H9 (cell line): ENCODE measurements around the gene PIP4K2A. TPM values are rescaled to one million over a fixed set of nuclear protein-coding genes. Genes with fewer than 3 reads are reported as not detected.

Experiments
- DNase-seq: peaks from one replicate; pipeline ENCODE4 v3.0.0-alpha.2; 2017
- H2AFZ ChIP-seq: one replicate; pipeline ENCODE4 v1.6.1; 2013; ENCODE audit warnings: mild to moderate bottlenecking, low read length, control low read depth, moderate library complexity
- H2AK5ac ChIP-seq: 2 replicates; pipeline ENCODE4 v1.6.1; 2013; ENCODE audit warnings: low read length, control low read depth, mixed read lengths; ENCODE audit not compliant: insufficient read length
- H2BK120ac ChIP-seq: one replicate; pipeline ENCODE4 v1.6.1; 2013; ENCODE audit warnings: low read depth, mild to moderate bottlenecking, low read length, control low read depth, inconsistent platforms; ENCODE audit not compliant: poor library complexity, severe bottlenecking
- H2BK12ac ChIP-seq: 2 replicates; pipeline ENCODE4 v1.6.1; 2013; ENCODE audit warnings: low read length, control low read depth, mixed read lengths, low read depth; ENCODE audit not compliant: insufficient read length
- H2BK15ac ChIP-seq: 2 replicates; pipeline ENCODE4 v1.6.1; 2013; ENCODE audit warnings: low read depth, low read length, control low read depth
- H2BK20ac ChIP-seq: one replicate; pipeline ENCODE4 v1.6.1; 2013; ENCODE audit warnings: low read depth, mild to moderate bottlenecking, low read length, control low read depth, inconsistent platforms; ENCODE audit not compliant: poor library complexity, severe bottlenecking
- H2BK5ac ChIP-seq: 2 replicates; pipeline ENCODE4 v1.6.1; 2013; ENCODE audit warnings: low read length, control low read depth, mixed read lengths; ENCODE audit not compliant: insufficient read length
- H3K14ac ChIP-seq: 2 replicates; pipeline ENCODE4 v1.6.1; 2013; ENCODE audit warnings: low read length, control low read depth; ENCODE audit not compliant: insufficient read depth
- H3K18ac ChIP-seq: 2 replicates; pipeline ENCODE4 v1.6.1; 2013; ENCODE audit warnings: low read depth, mild to moderate bottlenecking, mixed read lengths, low read length, control low read depth; ENCODE audit not compliant: insufficient read length
- H3K23ac ChIP-seq: 2 replicates; pipeline ENCODE4 v1.6.1; 2013; ENCODE audit warnings: low read length, control low read depth, mixed read lengths, low read depth; ENCODE audit not compliant: insufficient read length
- H3K23me2 ChIP-seq: 2 replicates; pipeline ENCODE4 v1.6.1; 2013; ENCODE audit warnings: low read depth, mild to moderate bottlenecking, mixed read lengths, low read length, control low read depth; ENCODE audit not compliant: insufficient read length, poor library complexity, severe bottlenecking
- H3K27ac ChIP-seq: 2 replicates; pipeline ENCODE4 v1.5.1; 2013; ENCODE audit warnings: low read length, control low read depth, mixed read lengths, low read depth; ENCODE audit not compliant: insufficient read length
- H3K27me3 ChIP-seq: 2 replicates; pipeline ENCODE4 v1.6.1; 2013; ENCODE audit warnings: low read length, control low read depth, inconsistent platforms; ENCODE audit not compliant: insufficient read depth
- H3K4ac ChIP-seq: 2 replicates; pipeline ENCODE4 v1.6.1; 2013; ENCODE audit warnings: low read depth, mild to moderate bottlenecking, control low read depth, inconsistent platforms, low read length, moderate library complexity
- H3K4me1 ChIP-seq: 2 replicates; pipeline ENCODE4 v1.6.1; 2013; ENCODE audit warnings: low read length, control low read depth, inconsistent platforms; ENCODE audit not compliant: insufficient read depth
- H3K4me2 ChIP-seq: 2 replicates; pipeline ENCODE4 v1.6.1; 2013; ENCODE audit warnings: low read length, control low read depth, mixed read lengths; ENCODE audit not compliant: insufficient read length, insufficient read depth
- H3K56ac ChIP-seq: 2 replicates; pipeline ENCODE4 v1.6.1; 2013; ENCODE audit warnings: low read depth, mild to moderate bottlenecking, mixed read lengths, low read length, control low read depth; ENCODE audit not compliant: insufficient read length
- H3K79me1 ChIP-seq: 2 replicates; pipeline ENCODE4 v1.6.1; 2013; ENCODE audit warnings: low read depth, mild to moderate bottlenecking, moderate library complexity, low read length, control low read depth, inconsistent platforms; ENCODE audit not compliant: insufficient read depth, poor library complexity, severe bottlenecking
- H3K79me2 ChIP-seq: 2 replicates; pipeline ENCODE4 v1.6.1; 2013; ENCODE audit warnings: low read length, control low read depth, inconsistent platforms; ENCODE audit not compliant: insufficient read depth
- H3K9ac ChIP-seq: 2 replicates; pipeline ENCODE4 v1.6.1; 2013; ENCODE audit warnings: low read length, control low read depth, mixed read lengths; ENCODE audit not compliant: insufficient read length; ENCODE audit errors: extremely low read depth
- H3K9me3 ChIP-seq: one replicate; pipeline ENCODE4 v1.6.1; 2013; ENCODE audit warnings: low read depth, low read length, inconsistent platforms; ENCODE audit not compliant: control insufficient read depth
- H3T11ph ChIP-seq: one replicate; pipeline ENCODE4 v1.6.1; 2013; ENCODE audit warnings: mild to moderate bottlenecking, low read length, control low read depth, inconsistent platforms
- H4K20me1 ChIP-seq: one replicate; pipeline ENCODE4 v1.6.1; 2013; ENCODE audit not compliant: control insufficient read depth, insufficient read length, insufficient read depth
- H4K5ac ChIP-seq: 2 replicates; pipeline ENCODE4 v1.6.1; 2013; ENCODE audit warnings: low read depth, mild to moderate bottlenecking, mixed read lengths, low read length, control low read depth; ENCODE audit not compliant: insufficient read length
- H4K8ac ChIP-seq: replicated peaks from 2 replicates; pipeline ENCODE4 v1.6.1; 2013; ENCODE audit warnings: low read length, control low read depth, mixed read lengths, low read depth; ENCODE audit not compliant: insufficient read length
- H4K91ac ChIP-seq: 2 replicates; pipeline ENCODE4 v1.6.1; 2013; ENCODE audit warnings: low read depth, mild to moderate bottlenecking, moderate library complexity, mixed read lengths, low read length, control low read depth; ENCODE audit not compliant: insufficient read length
- H3K27ac Mint-ChIP-seq, 3 experiments: 2 replicates in 2 of 3; 3 replicates in 1 of 3; pipeline ENCODE4 v1.8.0; 2020 to 2021; ENCODE audit warnings: mixed read lengths in 3 of 3, mild to moderate bottlenecking in 1 of 3, moderate library complexity in 1 of 3
- H3K27me3 Mint-ChIP-seq: 2 replicates; pipeline ENCODE4 v1.8.0; 2021; ENCODE audit warnings: low read depth, mild to moderate bottlenecking, moderate library complexity, mixed read lengths
- H3K36me3 Mint-ChIP-seq, 3 experiments: 2 replicates in 2 of 3; 3 replicates in 1 of 3; pipeline ENCODE4 v1.8.0; 2020 to 2021; ENCODE audit warnings: low read depth in 3 of 3, mixed read lengths in 3 of 3; ENCODE audit not compliant: insufficient read depth in 1 of 3
- H3K4me1 Mint-ChIP-seq, 2 experiments: 2 replicates each; pipeline ENCODE4 v1.8.0; 2020; ENCODE audit warnings: mixed read lengths in 2 of 2
- H3K4me3 Mint-ChIP-seq, 2 experiments: 2 replicates in 1 of 2; 3 replicates in 1 of 2; pipeline ENCODE4 v1.8.0; 2020 to 2021; ENCODE audit warnings: mild to moderate bottlenecking in 2 of 2, mixed read lengths in 2 of 2, moderate library complexity in 1 of 2
- H3K9me3 Mint-ChIP-seq, 2 experiments: 2 replicates in 1 of 2; 3 replicates in 1 of 2; pipeline ENCODE4 v1.8.0; 2020; ENCODE audit warnings: mild to moderate bottlenecking in 2 of 2, mixed read lengths in 2 of 2, moderate library complexity in 1 of 2
- WGBS: extraction: QIAGEN DNeasy Blood & Tissue Kit; methylation state at CpG from one replicate; pipeline ENCODE4 v1.1.7; 2013; ENCODE audit warnings: missing lambda C conversion rate, low lambda C conversion rate, mixed read lengths; ENCODE audit not compliant: insufficient read length; ENCODE audit errors: extremely low coverage; 5-methylcytosine and 5-hydroxymethylcytosine counted together
- total RNA-seq: library from RNA; stranded (reverse); gene quantifications from 2 replicates; pipeline ENCODE4 v1.2.1, GENCODE V29; 2021
- TF ChIP-seq, protein P1 (sequence below): fragments of 200-600 bp; sonication (generic); conservative IDR thresholded peaks from 3 replicates; pipeline ENCODE4 v1.8.0; 2021; ENCODE audit warnings: antibody characterized with exemption, mild to moderate bottlenecking

Gene PIP4K2A
- total RNA-seq, 1 experiment from 2014 or later: 33.6 TPM

DNA sequence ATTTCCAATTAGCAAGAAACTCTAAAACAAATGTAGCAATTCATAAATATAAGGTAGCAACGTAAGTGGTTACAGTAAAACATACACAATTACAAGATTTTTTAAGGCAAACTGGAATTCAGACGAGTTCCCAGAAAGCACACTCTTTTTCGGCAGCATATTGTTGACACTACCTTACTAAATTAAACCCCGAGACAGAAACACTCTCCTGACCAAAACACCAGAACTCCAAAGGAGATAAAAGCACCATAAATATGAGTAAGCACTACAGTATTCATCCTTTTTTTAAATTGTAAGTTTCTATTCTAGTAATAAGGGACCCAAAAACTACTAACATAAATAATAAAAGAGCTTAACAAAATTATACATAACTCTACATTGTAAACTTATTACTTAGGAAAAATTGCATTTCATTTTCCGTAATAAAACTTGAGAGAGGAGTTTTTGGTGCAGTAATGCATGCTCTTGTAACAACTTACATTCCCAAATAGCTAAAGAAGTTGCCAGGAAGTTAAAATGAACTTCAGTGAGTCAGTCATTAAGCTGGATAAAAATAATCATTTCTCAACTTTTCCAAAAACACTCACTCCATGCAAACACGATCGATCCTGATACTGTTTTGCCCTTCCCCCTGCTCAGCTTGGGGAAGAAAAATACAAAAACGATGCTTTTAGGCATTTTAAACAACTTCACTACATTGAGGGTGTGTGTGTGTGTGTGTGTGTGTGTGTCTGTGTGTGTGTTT, 2.0 kb downstream of the PIP4K2A start:
- Mint-ChIP-seq H3K27me3 (peaks cover 20% of the 10 kb centered on the region), H3K4me1 (peaks cover 34% of the 10 kb centered on the region in 2 experiments), H3K27ac (no peak overlapping the region), H3K4me3 (peak overlapping the region; percentile 78 to 88), H3K9me3 (no peaks in the 10 kb centered on the region; a peak in 1 of 5 replicates), H3K36me3 (no peaks in the 10 kb centered on the region; a peak in 1 of 7 replicates)
- TF ChIP-seq, protein P1, sequence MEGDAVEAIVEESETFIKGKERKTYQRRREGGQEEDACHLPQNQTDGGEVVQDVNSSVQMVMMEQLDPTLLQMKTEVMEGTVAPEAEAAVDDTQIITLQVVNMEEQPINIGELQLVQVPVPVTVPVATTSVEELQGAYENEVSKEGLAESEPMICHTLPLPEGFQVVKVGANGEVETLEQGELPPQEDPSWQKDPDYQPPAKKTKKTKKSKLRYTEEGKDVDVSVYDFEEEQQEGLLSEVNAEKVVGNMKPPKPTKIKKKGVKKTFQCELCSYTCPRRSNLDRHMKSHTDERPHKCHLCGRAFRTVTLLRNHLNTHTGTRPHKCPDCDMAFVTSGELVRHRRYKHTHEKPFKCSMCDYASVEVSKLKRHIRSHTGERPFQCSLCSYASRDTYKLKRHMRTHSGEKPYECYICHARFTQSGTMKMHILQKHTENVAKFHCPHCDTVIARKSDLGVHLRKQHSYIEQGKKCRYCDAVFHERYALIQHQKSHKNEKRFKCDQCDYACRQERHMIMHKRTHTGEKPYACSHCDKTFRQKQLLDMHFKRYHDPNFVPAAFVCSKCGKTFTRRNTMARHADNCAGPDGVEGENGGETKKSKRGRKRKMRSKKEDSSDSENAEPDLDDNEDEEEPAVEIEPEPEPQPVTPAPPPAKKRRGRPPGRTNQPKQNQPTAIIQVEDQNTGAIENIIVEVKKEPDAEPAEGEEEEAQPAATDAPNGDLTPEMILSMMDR: no peak
- H3K23ac ChIP-seq: no peak overlapping the region
- H2BK15ac ChIP-seq: no peak overlapping the region
- no peak overlapping the region for H2BK120ac ChIP-seq
- H3K9ac ChIP-seq: peak overlapping the region; percentile 0
- no peaks in the 10 kb centered on the region for H3K9me3 ChIP-seq
- H3K79me1 ChIP-seq: peaks cover 10% of the 10 kb centered on the region
- no peaks in the 10 kb centered on the region for H4K20me1 ChIP-seq
- no peak overlapping the region for H2AK5ac ChIP-seq
- no peak overlapping the region for H4K8ac ChIP-seq
- no peak overlapping the region for H4K91ac ChIP-seq
- H3K18ac ChIP-seq: no peak overlapping the region
- H3K14ac ChIP-seq: no peak overlapping the region
- H3K4me1 ChIP-seq: no peaks in the 10 kb centered on the region
- no peak overlapping the region for H2AFZ ChIP-seq
- H3T11ph ChIP-seq: no peak overlapping the region
- H2BK5ac ChIP-seq: no peak overlapping the region
- no peak overlapping the region for H3K27ac ChIP-seq
- no peaks in the 10 kb centered on the region; the same call in 1 of the 2 replicates for H3K27me3 ChIP-seq
- peaks cover 12% of the 10 kb centered on the region for H3K23me2 ChIP-seq
- WGBS: no CpG with 5 or more reads among the region's 8 CpGs
- peak overlapping the region; percentile 62 for H3K4me2 ChIP-seq
- no peak overlapping the region for H3K4ac ChIP-seq
- no peak overlapping the region for H2BK20ac ChIP-seq
- H3K56ac ChIP-seq: no peak overlapping the region
- no peak overlapping the region for H4K5ac ChIP-seq
- no peak overlapping the region for H2BK12ac ChIP-seq
- DNase-seq: no peak
- peaks cover 35% of the 10 kb centered on the region for H3K79me2 ChIP-seq
